ENCODE results near the gene WASL.
"Not testable (repeated sequence)": the region's sequence is repeated elsewhere in the genome, so short reads cannot be mapped to it uniquely, and the experiment has no call there.

Gene WASL

GRCh38 chr7:123769371-123769770, 20.6 kb upstream of the WASL start:
- no peak for DNase-seq (ENCODE audit: low read depth in 2 of 2)

- DNase-seq (ENCODE audit: low read depth in 2 of 2): no peak
Observed at GRCh38 chr7:123768493-123768892, 19.7 kb upstream of the WASL start.

GRCh38 chr7:123763191-123763661, 14.4 kb upstream of the WASL start:
- no peak for DNase-seq (ENCODE audit: low read depth in 2 of 2)

- DNase-seq (ENCODE audit: low read depth in 2 of 2): no peak
Observed at GRCh38 chr7:123761729-123762128, 12.9 kb upstream of the WASL start.

- DNase-seq (ENCODE audit: low read depth in 2 of 2): no peak
Observed at GRCh38 chr7:123757095-123757494, 8.3 kb upstream of the WASL start.

- DNase-seq (ENCODE audit: low read depth in 2 of 2): no peak
Observed at GRCh38 chr7:123755338-123755737, 6.5 kb upstream of the WASL start.

- no peak for DNase-seq (ENCODE audit: low read depth in 2 of 2)
Observed at GRCh38 chr7:123754271-123754871, 5.6 kb upstream of the WASL start.

- no peak for DNase-seq (ENCODE audit: low read depth in 2 of 2)
Observed at GRCh38 chr7:123752534-123752933, 3.7 kb upstream of the WASL start.

GRCh38 chr7:123751821-123752220, 3.0 kb upstream of the WASL start:
- no peak for DNase-seq (ENCODE audit: low read depth in 2 of 2)

GRCh38 chr7:123750389-123751230, 1.8 kb upstream of the WASL start:
- DNase-seq (ENCODE audit: low read depth in 2 of 2): no peak

GRCh38 chr7:123749537-123749857, 694 bp upstream of the WASL start:
- DNase-seq (ENCODE audit: low read depth in 2 of 2): no peak

- peak in 1 of 2 donors; percentile 9 for DNase-seq (ENCODE audit: low read depth in 2 of 2)
Observed at GRCh38 chr7:123748171-123748733, 551 bp downstream of the WASL start.

- DNase-seq (ENCODE audit: low read depth in 2 of 2): no peak
Observed at GRCh38 chr7:123747620-123748141, 1.1 kb downstream of the WASL start.

- DNase-seq (ENCODE audit: low read depth in 2 of 2): no peak
Observed at GRCh38 chr7:123746931-123747488, 1.8 kb downstream of the WASL start.

- DNase-seq (ENCODE audit: low read depth in 2 of 2): no peak
Observed at GRCh38 chr7:123746055-123746454, 2.7 kb downstream of the WASL start.

GRCh38 chr7:123745437-123745836, 3.4 kb downstream of the WASL start:
- no peak for DNase-seq (ENCODE audit: low read depth in 2 of 2)

- DNase-seq (ENCODE audit: low read depth in 2 of 2): no peak
Observed at GRCh38 chr7:123744416-123744815, 4.4 kb downstream of the WASL start.

- no peak for DNase-seq (ENCODE audit: low read depth in 2 of 2)
Observed at GRCh38 chr7:123741940-123742339, 6.9 kb downstream of the WASL start.

- DNase-seq (ENCODE audit: low read depth in 2 of 2): no peak
Observed at GRCh38 chr7:123738808-123739207, 10.0 kb downstream of the WASL start.

GRCh38 chr7:123738356-123738755, 10.4 kb downstream of the WASL start:
- DNase-seq (ENCODE audit: low read depth in 2 of 2): no peak

GRCh38 chr7:123737168-123737674, 11.6 kb downstream of the WASL start:
- not testable (repeated sequence) for DNase-seq (ENCODE audit: low read depth in 2 of 2)

GRCh38 chr7:123735539-123735938, 13.3 kb downstream of the WASL start:
- DNase-seq (ENCODE audit: low read depth in 2 of 2): no peak
